PC-9 (cell line): ENCODE measurements around the gene USP3. TPM values are rescaled to one million over a fixed set of nuclear protein-coding genes. Genes with fewer than 3 reads are reported as not detected.

Experiments used
- BruUV-seq: library from RNA; stranded (reverse); fragments of 400-500 nt; replicated peaks from 2 replicates; lab custom pipeline; 2021; lab: Mats Ljungman, UMichigan
- CTCF ChIA-PET: fragments of 300-600 bp; sonication (Branson Sonifier 250); formaldehyde crosslinking; loops from one replicate; lab custom pipeline; 2022; ENCODE audit warnings: antibody characterized with exemption; lab: Charles Lee
- POLR2A ChIA-PET: fragments of 300-600 bp; sonication (Branson Sonifier 250); formaldehyde crosslinking; loops from one replicate; lab custom pipeline; 2022; ENCODE audit warnings: antibody characterized with exemption; ENCODE audit not compliant: unreplicated experiment; lab: Charles Lee
- DNase-seq, 2 experiments: peaks; one replicate each; pipeline versions ENCODE4 v3.0.0 to v3.0.0-alpha.2; 2015 to 2022; ENCODE audit warnings: mixed read lengths in 1 of 2
- H2AFZ ChIP-seq: fragments of 200-600 bp; sonication (generic); 2 replicates; pipeline ENCODE4 v1.8.1; 2017; ENCODE audit warnings: antibody characterized with exemption
- H3F3A ChIP-seq: fragments of 200-600 bp; sonication (generic); 2 replicates; pipeline ENCODE4 v1.8.1; 2017; ENCODE audit warnings: antibody characterized with exemption, mild to moderate bottlenecking, low read depth; ENCODE audit not compliant: insufficient read depth
- H3K27ac ChIP-seq: fragments of 200-600 bp; sonication (generic); 2 replicates; pipeline ENCODE4 v1.6.1; 2016; ENCODE audit warnings: mixed run types
- H3K27me3 ChIP-seq: fragments of 200-600 bp; sonication (generic); 2 replicates; pipeline ENCODE4 v1.6.1; 2016; ENCODE audit warnings: low read depth, mixed run types; ENCODE audit not compliant: insufficient read depth
- H3K36me3 ChIP-seq: fragments of 200-600 bp; sonication (generic); 2 replicates; pipeline ENCODE4 v1.6.1; 2016; ENCODE audit warnings: low read depth, mixed run types
- H3K4me1 ChIP-seq: fragments of 200-600 bp; sonication (generic); replicated peaks from 2 replicates; pipeline ENCODE4 v1.6.1; 2016; ENCODE audit warnings: mixed run types; ENCODE audit not compliant: insufficient read depth
- H3K4me2 ChIP-seq: fragments of 200-600 bp; sonication (generic); 2 replicates; pipeline ENCODE4 v1.6.1; 2017; ENCODE audit warnings: mixed run types
- H3K4me3 ChIP-seq: fragments of 200-600 bp; sonication (generic); 2 replicates; pipeline ENCODE4 v1.6.1; 2016; ENCODE audit warnings: mixed run types
- H3K79me2 ChIP-seq: fragments of 200-600 bp; sonication (generic); 2 replicates; pipeline ENCODE4 v1.6.1; 2017; ENCODE audit warnings: low read depth, mixed run types
- H3K9me2 ChIP-seq: fragments of 200-600 bp; sonication (generic); 2 replicates; pipeline ENCODE4 v1.8.1; 2017; ENCODE audit warnings: mild to moderate bottlenecking; ENCODE audit not compliant: insufficient read depth
- H3K9me3 ChIP-seq: fragments of 200-600 bp; sonication (generic); 2 replicates; pipeline ENCODE4 v1.8.1; 2016; ENCODE audit warnings: low read depth; ENCODE audit not compliant: insufficient read depth
- H4K20me1 ChIP-seq: fragments of 200-600 bp; sonication (generic); 2 replicates; pipeline ENCODE4 v1.8.1; 2017; ENCODE audit not compliant: insufficient read depth
- CTCF ChIP-seq: fragments of 200-600 bp; sonication (generic); conservative IDR thresholded peaks from 2 replicates; pipeline ENCODE4 v1.6.1; 2017; ENCODE audit warnings: mixed run types, antibody characterized with exemption, mild to moderate bottlenecking, moderate library complexity
- EZH2 ChIP-seq: fragments of 200-600 bp; sonication (generic); IDR thresholded peaks from 2 replicates; pipeline ENCODE4 v1.8.0; 2017; ENCODE audit warnings: antibody characterized with exemption, low read depth
- intact Hi-C: fragments of 100-400 bp; cut with micrococcal nuclease; formaldehyde crosslinking; loops from one replicate; pipeline ENCODE4 v1.10.0; 2022; ENCODE audit not compliant: unreplicated experiment
- total RNA-seq: library from RNA; stranded (reverse); gene quantifications from 2 replicates; pipeline ENCODE4 v1.2.3, GENCODE V29; 2021

Gene USP3
- total RNA-seq, 1 experiment from 2014 or later: 57.5 TPM

DNA sequence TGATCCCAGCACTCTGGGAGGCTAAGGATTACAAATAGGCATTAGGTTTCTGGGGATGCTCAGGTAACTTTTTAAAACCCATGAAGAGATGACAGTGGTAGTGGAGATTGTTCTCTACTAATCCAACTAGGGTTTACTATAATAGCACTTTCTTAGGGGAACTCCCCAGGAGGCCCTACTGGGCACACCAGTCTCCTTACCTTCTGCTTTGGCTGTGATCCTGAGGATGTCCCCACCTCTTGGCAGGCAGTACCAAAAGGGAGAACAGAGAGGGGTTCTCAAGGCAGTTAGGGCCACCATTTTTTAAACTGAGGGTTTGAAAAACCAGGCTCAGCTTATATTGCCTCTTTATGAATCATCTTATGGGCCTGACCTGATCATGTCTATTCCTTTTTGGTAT, 77.8 kb downstream of the USP3 start:
- no TSS peak for BruUV-seq
- Histone ChIP-seq H3K79me2 (no peaks in the 10 kb centered on the region), H3K27ac (no peak overlapping the region), H3K4me1 (0 out of 2 replicates have a peak, but pooled peaks cover 5% of the 10 kb centered on the region), H3F3A (0 out of 2 replicates have a peak, but pooled peaks cover 3% of the 10 kb centered on the region), H3K9me3 (no peaks in the 10 kb centered on the region), H3K27me3 (no peaks in the 10 kb centered on the region), H4K20me1 (no peaks in the 10 kb centered on the region), H3K4me2 (no peak overlapping the region), H3K36me3 (peaks cover 7% of the 10 kb centered on the region; the same call in 1 of the 2 replicates), H2AFZ (no peak overlapping the region), H3K9me2 (no peaks in the 10 kb centered on the region), H3K4me3 (no peak overlapping the region)
- POLR2A ChIA-PET: no interaction called here
- TF ChIP-seq EZH2: no peak
- intact Hi-C loops: no loop called here
- no peak for DNase-seq
- CTCF ChIA-PET: no interaction called here

GRCh38 chr15:63582718-63583426, 78.5 kb downstream of the USP3 start:
- POLR2A ChIA-PET: no interaction called here
- no peak overlapping the region for H3K27ac ChIP-seq

GRCh38 chr15:63586790-63587189, 82.4 kb downstream of the USP3 start:
- ChIA-PET CTCF (no interaction called here), POLR2A (no interaction called here)
- H3F3A ChIP-seq: no peaks in the 10 kb centered on the region
- H3K27me3 ChIP-seq: no peaks in the 10 kb centered on the region
- peaks cover 7% of the 10 kb centered on the region; the same call in 1 of the 2 replicates for H3K36me3 ChIP-seq
- H3K4me2 ChIP-seq: no peak overlapping the region
- TF ChIP-seq EZH2: no peak
- no peak for TF ChIP-seq CTCF
- BruUV-seq: no TSS peak
- no peaks in the 10 kb centered on the region for H4K20me1 ChIP-seq
- H3K4me1 ChIP-seq: 0 out of 2 replicates have a peak, but pooled peaks cover 10% of the 10 kb centered on the region
- H2AFZ ChIP-seq: no peak overlapping the region
- DNase-seq: no peak
- no peak overlapping the region for H3K27ac ChIP-seq
- no peak overlapping the region for H3K4me3 ChIP-seq
- no peaks in the 10 kb centered on the region for H3K9me2 ChIP-seq
- intact Hi-C loops: no loop called here
- no peaks in the 10 kb centered on the region for H3K79me2 ChIP-seq
- H3K9me3 ChIP-seq: no peaks in the 10 kb centered on the region

More at GRCh38 chr15:63582718-63583426, 78.5 kb downstream of the USP3 start:
- Histone ChIP-seq H3K9me2 (no peaks in the 10 kb centered on the region), H3K4me2 (no peak overlapping the region), H3K4me3 (no peak overlapping the region), H4K20me1 (no peaks in the 10 kb centered on the region), H3K4me1 (0 out of 2 replicates have a peak, but pooled peaks cover 10% of the 10 kb centered on the region), H2AFZ (no peak overlapping the region), H3K36me3 (peaks cover 7% of the 10 kb centered on the region; the same call in 1 of the 2 replicates), H3K27me3 (no peaks in the 10 kb centered on the region), H3F3A (0 out of 2 replicates have a peak, but pooled peaks cover 3% of the 10 kb centered on the region), H3K79me2 (no peaks in the 10 kb centered on the region), H3K9me3 (no peaks in the 10 kb centered on the region)
- no peak for TF ChIP-seq EZH2
- TF ChIP-seq CTCF: no peak
- CTCF ChIA-PET: no interaction called here
- no peak for DNase-seq
- intact Hi-C loops: no loop called here
- BruUV-seq: no TSS peak
